Measurements from ENCODE around the gene UROD.
A peak's percentile ranks its signal among the peaks of the same experiment; 100 is the strongest.

Gene UROD

GRCh38 chr1:45008516-45008915 is 3.5 kb upstream of the UROD start:
- Histone ChIP-seq H3K4me3 (ENCODE audit: low read length in 2 of 2) (no peak overlapping the region), H3K36me3 (ENCODE audit: control insufficient read depth in 2 of 2, insufficient read depth in 2 of 2, low read length in 2 of 2) (peaks cover 48 to 56% of the 10 kb centered on the region in 2 donors), H3K4me1 (ENCODE audit: control insufficient read depth, insufficient read depth, low read length) (peaks cover 44% of the 10 kb centered on the region), H3K9me3 (ENCODE audit: control insufficient read depth in 2 of 2, low read length in 2 of 2) (no peaks in the 10 kb centered on the region), H3K9ac (ENCODE audit: low read length in 2 of 2) (no peak overlapping the region), H3K27me3 (ENCODE audit: control insufficient read depth in 1 of 2, insufficient read depth in 2 of 2, low read length in 2 of 2) (no peaks in the 10 kb centered on the region), H3K27ac (ENCODE audit: low read length) (no peak overlapping the region)

GRCh38 chr1:45009296-45009865 is 2.7 kb upstream of the UROD start:
- H3K27me3 ChIP-seq (ENCODE audit: control insufficient read depth in 1 of 2, insufficient read depth in 2 of 2, low read length in 2 of 2) = no peaks in the 10 kb centered on the region
- peaks cover 43 to 53% of the 10 kb centered on the region in 2 donors for H3K36me3 ChIP-seq (ENCODE audit: control insufficient read depth in 2 of 2, insufficient read depth in 2 of 2, low read length in 2 of 2)
- H3K9ac ChIP-seq (ENCODE audit: low read length in 2 of 2) = peak overlapping the region; percentile 70 to 95
- peak overlapping the region in 1 of 2 donors; percentile 93 for H3K4me3 ChIP-seq (ENCODE audit: low read length in 2 of 2)
- H3K9me3 ChIP-seq (ENCODE audit: control insufficient read depth in 2 of 2, low read length in 2 of 2) = no peaks in the 10 kb centered on the region
- H3K27ac ChIP-seq (ENCODE audit: low read length) = no peak overlapping the region
- peaks cover 50% of the 10 kb centered on the region for H3K4me1 ChIP-seq (ENCODE audit: control insufficient read depth, insufficient read depth, low read length)

- H3K36me3 ChIP-seq (ENCODE audit: control insufficient read depth in 2 of 2, insufficient read depth in 2 of 2, low read length in 2 of 2) = peaks cover 41 to 45% of the 10 kb centered on the region in 2 donors
- H3K27ac ChIP-seq (ENCODE audit: low read length) = no peak overlapping the region
- H3K9ac ChIP-seq (ENCODE audit: low read length in 2 of 2) = peak overlapping the region; percentile 70 to 95
Measured at GRCh38 chr1:45009956-45010854, 1.8 kb upstream of the UROD start.

GRCh38 chr1:45010855-45011811 is 921 bp upstream of the UROD start, which contains the start of gene HECTD3:
TSS of gene HECTD3 (minus strand) at chr1:45011324. CDS start at chr1:45011257, 67 bp downstream.
- peak within 1 kb of the TSS; percentile 91 for H3K27ac ChIP-seq (ENCODE audit: low read length)
- peak within 1 kb of the TSS; percentile 88 to 95 for H3K9ac ChIP-seq (ENCODE audit: low read length in 2 of 2)
- no peaks in the 10 kb centered on the region for H3K27me3 ChIP-seq (ENCODE audit: control insufficient read depth in 1 of 2, insufficient read depth in 2 of 2, low read length in 2 of 2)
- H3K4me1 ChIP-seq (ENCODE audit: control insufficient read depth, insufficient read depth, low read length) = peaks cover 53% of the 10 kb centered on the region
- peaks cover 34 to 38% of the 10 kb centered on the region in 2 donors for H3K36me3 ChIP-seq (ENCODE audit: control insufficient read depth in 2 of 2, insufficient read depth in 2 of 2, low read length in 2 of 2)
- H3K4me3 ChIP-seq (ENCODE audit: low read length in 2 of 2) = peak within 1 kb of the TSS; percentile 91 to 93
- H3K9me3 ChIP-seq (ENCODE audit: control insufficient read depth in 2 of 2, low read length in 2 of 2) = no peaks in the 10 kb centered on the region

More at GRCh38 chr1:45009956-45010854, 1.8 kb upstream of the UROD start:
- Histone ChIP-seq H3K27me3 (ENCODE audit: control insufficient read depth in 1 of 2, insufficient read depth in 2 of 2, low read length in 2 of 2) (no peaks in the 10 kb centered on the region), H3K9me3 (ENCODE audit: control insufficient read depth in 2 of 2, low read length in 2 of 2) (no peaks in the 10 kb centered on the region), H3K4me3 (ENCODE audit: low read length in 2 of 2) (peak overlapping the region; percentile 91 to 93), H3K4me1 (ENCODE audit: control insufficient read depth, insufficient read depth, low read length) (peaks cover 53% of the 10 kb centered on the region)

- Histone ChIP-seq H3K4me3 (ENCODE audit: low read length in 2 of 2) (peak overlapping the region; percentile 91 to 93), H3K27me3 (ENCODE audit: control insufficient read depth in 1 of 2, insufficient read depth in 2 of 2, low read length in 2 of 2) (no peaks in the 10 kb centered on the region), H3K36me3 (ENCODE audit: control insufficient read depth in 2 of 2, insufficient read depth in 2 of 2, low read length in 2 of 2) (peaks cover 23 to 26% of the 10 kb centered on the region in 2 donors), H3K27ac (ENCODE audit: low read length) (peak overlapping the region; percentile 91), H3K9ac (ENCODE audit: low read length in 2 of 2) (peak overlapping the region; percentile 88 to 95), H3K4me1 (ENCODE audit: control insufficient read depth, insufficient read depth, low read length) (peaks cover 53% of the 10 kb centered on the region), H3K9me3 (ENCODE audit: control insufficient read depth in 2 of 2, low read length in 2 of 2) (no peaks in the 10 kb centered on the region)
Measured at GRCh38 chr1:45012639-45013278, 705 bp downstream of the UROD start.

GRCh38 chr1:45013551-45014209 is 1.6 kb downstream of the UROD start:
- Histone ChIP-seq H3K36me3 (ENCODE audit: control insufficient read depth in 2 of 2, insufficient read depth in 2 of 2, low read length in 2 of 2) (peaks cover 13 to 18% of the 10 kb centered on the region in 2 donors), H3K4me1 (ENCODE audit: control insufficient read depth, insufficient read depth, low read length) (peaks cover 55% of the 10 kb centered on the region), H3K27ac (ENCODE audit: low read length) (peak overlapping the region; percentile 91), H3K4me3 (ENCODE audit: low read length in 2 of 2) (no peak overlapping the region), H3K27me3 (ENCODE audit: control insufficient read depth in 1 of 2, insufficient read depth in 2 of 2, low read length in 2 of 2) (no peaks in the 10 kb centered on the region), H3K9me3 (ENCODE audit: control insufficient read depth in 2 of 2, low read length in 2 of 2) (no peaks in the 10 kb centered on the region), H3K9ac (ENCODE audit: low read length in 2 of 2) (no peak overlapping the region)

- no peaks in the 10 kb centered on the region for H3K9me3 ChIP-seq (ENCODE audit: control insufficient read depth in 2 of 2, low read length in 2 of 2)
- peaks cover 47% of the 10 kb centered on the region for H3K4me1 ChIP-seq (ENCODE audit: control insufficient read depth, insufficient read depth, low read length)
- H3K27ac ChIP-seq (ENCODE audit: low read length) = peak overlapping the region; percentile 37
- H3K9ac ChIP-seq (ENCODE audit: low read length in 2 of 2) = peak overlapping the region; percentile 21 to 22
- peaks cover 7 to 11% of the 10 kb centered on the region in 2 donors for H3K36me3 ChIP-seq (ENCODE audit: control insufficient read depth in 2 of 2, insufficient read depth in 2 of 2, low read length in 2 of 2)
- H3K4me3 ChIP-seq (ENCODE audit: low read length in 2 of 2) = no peak overlapping the region
- H3K27me3 ChIP-seq (ENCODE audit: control insufficient read depth in 1 of 2, insufficient read depth in 2 of 2, low read length in 2 of 2) = no peaks in the 10 kb centered on the region
Measured at GRCh38 chr1:45014321-45015028, 2.4 kb downstream of the UROD start.

- no peaks in the 10 kb centered on the region for H3K9me3 ChIP-seq (ENCODE audit: control insufficient read depth in 2 of 2, low read length in 2 of 2)
- H3K4me1 ChIP-seq (ENCODE audit: control insufficient read depth, insufficient read depth, low read length) = peaks cover 35% of the 10 kb centered on the region
- H3K4me3 ChIP-seq (ENCODE audit: low read length in 2 of 2) = no peak overlapping the region
- H3K27me3 ChIP-seq (ENCODE audit: control insufficient read depth in 1 of 2, insufficient read depth in 2 of 2, low read length in 2 of 2) = no peaks in the 10 kb centered on the region
- no peak overlapping the region for H3K9ac ChIP-seq (ENCODE audit: low read length in 2 of 2)
- H3K36me3 ChIP-seq (ENCODE audit: control insufficient read depth in 2 of 2, insufficient read depth in 2 of 2, low read length in 2 of 2) = peaks cover 5 to 11% of the 10 kb centered on the region in 2 donors
- no peak overlapping the region for H3K27ac ChIP-seq (ENCODE audit: low read length)
Measured at GRCh38 chr1:45015683-45016082, 3.6 kb downstream of the UROD start.

GRCh38 chr1:45016090-45016697 is 4.1 kb downstream of the UROD start:
- Histone ChIP-seq H3K9ac (ENCODE audit: low read length in 2 of 2) (no peak overlapping the region), H3K4me1 (ENCODE audit: control insufficient read depth, insufficient read depth, low read length) (peaks cover 35% of the 10 kb centered on the region), H3K4me3 (ENCODE audit: low read length in 2 of 2) (no peak overlapping the region), H3K27me3 (ENCODE audit: control insufficient read depth in 1 of 2, insufficient read depth in 2 of 2, low read length in 2 of 2) (no peaks in the 10 kb centered on the region), H3K9me3 (ENCODE audit: control insufficient read depth in 2 of 2, low read length in 2 of 2) (no peaks in the 10 kb centered on the region), H3K27ac (ENCODE audit: low read length) (no peak overlapping the region), H3K36me3 (ENCODE audit: control insufficient read depth in 2 of 2, insufficient read depth in 2 of 2, low read length in 2 of 2) (peaks cover 5 to 11% of the 10 kb centered on the region in 2 donors)

All from stomach smooth muscle (tissue), 2 donors.